GM21515 (cell line): ENCODE results near the gene CDHR5.
"Not testable (repeated sequence)": the region's sequence is repeated elsewhere in the genome, so short reads cannot be mapped to it uniquely, and the experiment has no call there.

Experiments used
- ATAC-seq: cut with Tn5 transposase; IDR thresholded peaks from one replicate; pipeline ENCODE4 v1.9.1; 2021; ENCODE audit not compliant: unreplicated experiment

The CDHR5 gene

DNA sequence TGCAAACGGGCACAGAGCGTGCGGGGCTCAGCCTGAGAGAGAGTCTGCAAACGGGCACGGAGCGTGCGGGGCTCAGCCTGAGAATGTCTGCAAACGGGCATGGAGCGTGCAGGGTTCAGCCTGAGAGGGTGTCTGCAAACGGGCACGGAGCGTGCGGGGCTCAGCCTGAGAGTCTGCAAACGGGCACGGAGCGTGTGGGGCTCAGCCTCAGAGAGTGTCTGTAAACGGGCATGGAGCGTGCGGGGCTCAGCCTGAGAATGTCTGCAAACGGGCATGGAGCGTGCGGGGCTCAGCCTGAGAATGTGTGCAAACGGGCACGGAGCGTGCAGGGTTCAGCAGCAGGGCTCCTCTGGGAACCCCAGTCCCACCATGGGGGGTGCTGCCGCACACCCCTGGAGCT lies 35.0 kb downstream of the CDHR5 start:
- no peak for ATAC-seq

GRCh38 chr11:587978-588380 lies 36.8 kb downstream of the CDHR5 start:
- ATAC-seq: no peak

GRCh38 chr11:587546-587945 lies 37.2 kb downstream of the CDHR5 start:
- ATAC-seq: no peak

DNA sequence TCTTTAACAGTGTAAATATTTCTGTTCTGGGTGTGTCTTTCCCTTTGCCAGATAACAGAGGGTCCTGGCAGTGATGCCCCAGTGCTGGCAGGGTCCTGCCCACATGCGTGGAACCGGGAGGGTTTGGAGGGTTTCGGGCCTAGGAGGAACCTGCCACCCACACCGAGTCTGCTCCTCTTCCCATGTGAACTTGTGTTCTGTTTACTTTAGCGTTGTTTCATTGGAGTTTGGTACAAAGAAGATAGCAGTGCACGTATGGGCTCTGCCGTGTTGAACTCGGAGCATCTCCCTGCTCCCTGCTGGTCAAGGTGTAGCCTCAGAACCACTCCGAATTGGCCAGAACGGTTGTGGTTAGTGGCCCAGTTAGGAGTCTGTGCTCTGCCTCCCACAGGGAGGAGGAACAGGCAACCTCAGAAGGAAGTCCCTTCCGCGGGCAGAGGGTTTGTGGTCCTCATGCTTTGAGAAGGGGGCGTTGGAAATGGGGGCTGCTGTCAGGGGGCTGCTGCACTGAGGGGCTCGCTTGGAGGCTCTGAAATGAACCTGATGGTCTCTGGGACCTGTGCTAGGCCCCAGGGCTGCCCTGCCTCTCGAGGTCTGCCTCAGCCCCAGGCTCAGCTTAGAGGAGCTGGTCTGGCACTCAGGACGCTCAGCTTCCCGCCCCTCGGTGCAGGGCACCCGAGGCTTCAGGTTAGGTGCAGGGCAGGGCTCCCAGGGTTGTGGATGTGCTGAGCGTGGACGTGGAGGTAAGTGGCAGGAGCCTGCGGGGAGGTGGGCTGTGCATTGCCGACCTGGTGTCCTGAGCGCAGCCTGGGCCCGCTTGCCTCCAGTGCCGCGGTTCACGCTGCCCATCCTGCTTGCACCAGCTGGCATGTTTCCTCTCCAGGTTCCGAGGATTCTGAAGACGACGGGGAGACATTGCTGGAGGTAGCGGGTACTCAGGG lies 38.1 kb downstream of the CDHR5 start:
- no peak for ATAC-seq

- no peak for ATAC-seq
These were observed 40.5 kb downstream of the CDHR5 start for GRCh38 chr11:584287-584686.

- ATAC-seq: no peak
These were observed 43.0 kb downstream of the CDHR5 start for GRCh38 chr11:581752-582151.

DNA sequence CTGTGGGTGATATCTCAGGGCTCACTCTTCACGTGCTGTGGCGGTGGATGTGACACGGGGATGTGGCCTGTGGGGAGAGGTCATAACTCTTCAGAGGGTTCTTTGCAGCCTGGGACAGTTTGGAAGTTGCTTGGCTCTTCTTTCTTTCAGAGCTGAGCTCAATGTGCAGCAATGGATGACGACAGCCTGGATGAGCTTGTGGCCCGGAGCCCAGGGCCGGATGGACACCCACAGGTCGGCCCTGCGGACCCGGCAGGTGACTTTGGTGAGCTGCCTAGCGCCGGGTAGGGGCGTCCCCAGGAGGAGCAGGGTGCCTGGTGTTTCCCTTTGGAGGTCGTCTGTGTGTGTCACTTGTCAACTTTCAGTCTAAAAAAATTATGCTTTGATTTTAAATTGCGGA lies 43.4 kb downstream of the CDHR5 start:
- no peak for ATAC-seq

DNA sequence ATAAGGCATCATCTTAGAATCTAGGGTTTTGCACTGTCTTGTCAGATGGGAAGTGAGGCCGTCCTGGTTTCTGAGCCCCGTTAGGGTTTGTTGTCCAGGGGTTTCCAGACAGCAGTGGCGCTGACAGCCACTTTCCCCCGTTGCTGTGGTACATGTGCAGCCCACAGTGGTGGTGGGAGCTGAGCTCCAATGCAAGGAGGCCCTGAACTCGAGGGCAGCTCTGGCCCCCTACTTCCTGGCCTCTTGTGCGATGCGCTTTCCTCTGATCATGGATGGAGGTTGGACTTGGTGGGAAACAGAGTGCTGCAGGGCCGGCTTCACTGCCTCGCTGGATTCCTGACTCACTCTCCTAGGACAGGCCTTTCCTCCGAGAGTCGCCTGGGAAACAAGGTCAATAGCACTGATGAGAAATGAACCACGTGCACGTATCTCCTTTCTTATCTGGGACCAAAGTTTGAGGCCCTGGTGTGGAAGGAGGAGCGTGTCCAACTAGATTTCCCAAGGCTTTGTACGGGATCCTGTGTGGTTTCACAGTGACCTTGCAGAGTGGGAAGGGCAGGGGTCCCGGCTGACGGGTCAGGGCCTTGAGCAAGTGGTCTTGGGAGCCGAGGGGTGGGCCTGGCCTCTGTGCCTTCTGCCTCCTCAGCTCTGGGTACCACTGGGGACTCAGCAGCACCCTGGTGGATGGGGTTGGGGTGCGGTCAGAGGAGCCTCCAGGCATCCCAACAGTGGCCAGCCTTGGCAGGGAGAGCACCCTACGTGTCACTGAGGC lies 44.7 kb downstream of the CDHR5 start:
- ATAC-seq: no peak

DNA sequence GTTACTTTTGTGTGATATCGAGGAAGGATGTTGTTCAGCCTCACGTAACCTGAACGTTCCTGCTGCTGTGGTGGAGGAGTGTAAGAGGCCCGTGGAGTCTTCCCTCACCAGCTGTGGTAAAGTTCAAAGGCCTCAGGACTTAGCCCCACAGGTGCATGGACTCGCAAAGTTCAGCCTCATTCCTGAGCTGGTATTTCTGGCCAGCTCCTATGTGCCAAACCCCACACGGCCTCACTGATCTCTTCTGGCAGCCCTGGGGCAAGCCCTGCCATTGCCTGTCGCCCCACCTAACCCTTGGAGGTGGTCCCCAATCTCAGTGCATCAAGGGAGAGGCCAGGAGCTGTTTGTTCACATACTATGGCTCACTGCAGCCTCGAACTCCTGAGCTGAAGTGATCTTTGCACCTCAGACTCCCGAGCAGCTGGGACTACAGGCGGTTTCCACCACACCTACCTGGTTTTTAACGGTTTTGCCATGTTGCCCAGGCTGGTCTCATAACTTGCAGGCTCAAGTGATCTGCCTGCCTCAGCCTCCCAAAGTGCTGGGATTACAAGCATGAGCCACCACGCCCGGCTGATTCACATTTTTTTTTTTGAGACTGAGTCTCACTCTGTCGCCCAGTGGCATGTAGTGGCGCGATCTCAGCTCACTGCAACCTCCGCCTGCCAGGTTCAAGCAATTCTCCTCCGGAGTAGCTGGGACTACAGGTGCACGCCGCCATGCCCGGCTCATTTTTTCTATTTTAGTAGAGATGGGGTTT lies 46.3 kb downstream of the CDHR5 start:
- no peak for ATAC-seq

GRCh38 chr11:577611-577894 lies 47.2 kb downstream of the CDHR5 start:
- ATAC-seq: no peak

GRCh38 chr11:576811-577610 lies 47.7 kb downstream of the CDHR5 start:
- ATAC-seq: no peak

DNA sequence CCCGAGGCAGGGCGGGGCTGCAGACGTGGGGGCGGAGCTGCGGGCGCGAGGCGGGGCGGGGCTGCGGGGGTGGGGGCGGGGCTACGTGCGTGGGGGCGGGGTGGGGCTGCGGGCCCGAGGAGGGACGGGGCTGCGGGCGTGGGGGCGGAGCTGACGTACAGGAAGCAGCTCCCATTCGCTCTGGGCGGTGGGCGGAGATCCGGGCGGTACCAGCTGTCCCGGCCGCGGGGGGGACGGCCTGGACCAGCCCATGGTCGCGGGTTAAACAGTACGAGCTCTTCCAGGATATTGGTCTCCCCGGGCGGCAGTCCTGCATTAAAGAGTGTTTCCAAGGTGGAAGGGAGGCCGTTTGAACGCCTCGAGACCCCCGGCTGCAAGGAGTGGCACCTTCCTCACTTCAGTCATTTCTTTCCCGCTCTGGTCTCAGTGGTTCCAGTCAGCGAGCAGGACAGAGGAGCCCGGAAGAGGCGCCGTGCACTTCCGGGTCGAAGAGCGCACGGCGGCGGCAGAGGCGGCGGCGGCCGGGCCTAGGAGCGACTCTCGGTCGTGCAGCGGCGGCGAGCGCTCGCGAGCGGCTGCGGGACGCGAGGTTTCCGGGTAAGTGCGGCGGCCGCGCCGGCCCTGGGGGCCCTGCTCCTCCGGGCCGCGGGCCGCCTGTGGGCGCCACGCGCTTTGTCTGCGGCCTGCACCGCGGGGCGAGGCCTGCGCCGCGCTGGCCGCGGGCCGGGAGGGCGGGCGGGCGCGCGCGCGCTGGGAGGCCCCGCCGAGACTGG lies 48.6 kb downstream of the CDHR5 start, which contains the start of gene PHRF1:
PHRF1 (plus strand) TSS at position 475 of the 773 bp plus-strand sequence. CDS start 5,043 bp downstream, outside the sequence.
- peak; percentile 75 for ATAC-seq

DNA sequence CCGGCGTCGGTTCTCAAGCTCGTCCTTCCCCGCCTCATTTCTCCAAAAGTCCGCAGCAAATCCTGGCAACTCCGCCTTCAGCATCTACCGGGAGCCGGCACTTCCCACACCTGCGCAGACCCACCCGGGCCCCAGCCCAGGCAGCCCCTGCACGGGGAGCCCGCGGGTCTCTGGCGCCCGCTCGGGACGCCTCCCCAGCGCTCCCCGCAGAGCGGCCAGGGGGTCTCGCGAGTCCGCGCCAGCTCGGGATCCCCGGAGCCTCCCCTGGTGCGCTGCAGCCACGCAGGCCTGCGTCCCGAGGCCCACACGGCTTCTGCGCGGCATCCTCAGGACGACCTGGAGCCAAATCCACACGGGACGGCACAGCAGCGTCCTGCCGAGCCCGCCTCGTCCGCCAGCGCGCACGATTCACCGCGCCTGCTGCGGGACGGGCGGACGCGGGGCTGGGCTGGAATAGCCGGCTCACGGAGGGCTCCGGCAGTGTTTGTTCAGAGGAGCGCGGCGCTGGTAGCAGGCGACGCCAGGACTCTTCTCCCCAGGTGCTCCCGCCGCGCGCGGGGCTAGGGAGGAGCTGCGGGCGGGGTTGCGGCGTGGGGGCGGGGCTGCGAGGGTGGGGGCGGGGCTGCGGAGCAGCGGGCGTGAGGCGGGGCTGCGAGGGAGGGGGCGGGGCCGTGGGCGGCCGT lies 49.3 kb downstream of the CDHR5 start:
- ATAC-seq: no peak

DNA sequence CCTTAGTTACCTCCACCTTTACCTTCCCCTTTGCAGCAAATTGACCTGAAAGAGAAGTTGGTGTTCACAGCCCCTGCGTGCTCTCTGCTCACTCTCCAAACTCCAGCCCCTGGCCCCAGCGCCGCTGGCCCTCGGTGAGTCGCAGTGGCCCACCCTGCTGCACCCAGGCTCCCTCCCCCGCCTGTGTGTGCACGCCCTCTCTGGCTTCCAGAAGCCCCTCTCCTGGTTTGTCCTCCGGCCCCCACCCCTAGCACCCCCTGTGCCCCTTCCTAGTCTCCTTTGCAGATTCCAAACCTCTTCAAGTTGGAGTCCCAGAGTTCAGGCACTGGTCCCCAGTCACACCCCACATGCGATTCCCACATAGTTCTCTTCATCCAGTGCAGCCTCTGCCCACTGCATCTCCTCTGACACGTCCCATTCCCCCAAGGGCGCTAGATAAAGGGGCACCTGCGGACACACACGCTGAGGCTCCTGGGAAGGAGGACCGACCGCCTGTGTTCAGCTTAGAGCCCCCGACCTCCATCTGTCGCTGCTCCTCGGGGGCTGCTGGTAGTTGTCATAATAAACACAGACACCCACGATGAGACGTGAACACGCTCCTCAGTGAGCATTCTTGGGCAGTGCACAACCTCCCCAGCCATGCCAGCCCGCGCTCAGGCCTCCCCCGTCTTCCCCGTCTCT lies 50.0 kb downstream of the CDHR5 start:
- ATAC-seq: no peak

GRCh38 chr11:574031-574570 lies 50.7 kb downstream of the CDHR5 start:
- not testable (repeated sequence) for ATAC-seq

- ATAC-seq: no peak
These were observed 51.5 kb downstream of the CDHR5 start for GRCh38 chr11:573146-573759.

DNA sequence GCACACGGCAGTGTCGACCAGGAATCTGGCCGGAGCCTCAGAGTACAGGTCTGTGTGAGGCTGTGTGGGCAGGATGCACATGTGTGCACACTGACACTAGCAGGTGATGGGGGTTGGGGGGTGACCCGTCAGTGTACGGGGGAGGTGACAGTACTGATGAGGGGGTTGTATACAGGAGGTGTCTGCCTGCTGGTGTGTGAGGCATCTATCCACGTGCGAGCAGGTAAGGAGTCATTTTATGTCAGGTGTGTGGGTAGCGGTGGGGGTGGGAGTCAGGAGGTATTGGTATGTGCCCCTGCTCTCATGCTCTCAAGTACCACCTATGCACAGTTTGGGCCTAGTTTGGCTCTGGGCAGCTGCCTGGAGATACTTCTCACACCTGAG lies 53.0 kb downstream of the CDHR5 start:
- no peak for ATAC-seq
